ENCODE results near the gene BRINP1.
A peak's percentile ranks its signal among the peaks of the same experiment; 100 is the strongest.

The BRINP1 gene

DNA sequence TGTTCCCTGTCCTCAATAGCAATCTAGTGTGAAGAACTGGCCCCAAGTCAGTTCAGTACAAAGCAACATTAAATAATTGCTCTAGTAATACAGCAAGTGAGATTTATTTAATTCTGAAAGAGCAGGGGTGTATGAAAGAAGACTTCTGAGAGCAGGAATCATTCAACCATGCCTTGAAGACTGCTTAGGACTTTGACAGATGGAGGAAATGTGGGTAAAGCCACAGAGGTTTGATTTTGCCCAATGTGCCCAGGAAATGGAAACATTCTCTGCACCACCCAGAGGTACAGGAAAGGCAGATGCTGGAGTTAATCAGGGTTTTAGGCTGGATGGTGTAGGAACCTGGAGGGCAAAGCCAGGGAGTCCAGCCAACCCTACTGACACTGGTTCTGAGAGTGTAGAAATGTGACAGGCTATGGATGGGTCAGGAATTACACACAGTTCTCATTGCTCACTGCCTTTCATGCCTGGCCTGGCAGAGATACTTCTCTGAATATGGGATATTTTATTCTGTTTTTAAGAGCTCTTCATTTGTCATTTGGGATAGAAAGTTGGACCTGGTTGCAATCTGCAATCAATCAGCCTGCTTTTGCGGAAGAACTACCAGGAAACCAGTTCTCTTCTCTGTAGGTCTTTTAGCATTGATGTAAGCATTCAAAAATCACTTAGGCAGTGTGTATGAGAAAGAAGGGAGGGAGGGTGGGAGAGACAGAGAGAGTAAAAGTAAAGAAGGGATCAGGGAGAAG is 88.3 kb downstream of the BRINP1 start:
- DNase-seq = no peak

DNA sequence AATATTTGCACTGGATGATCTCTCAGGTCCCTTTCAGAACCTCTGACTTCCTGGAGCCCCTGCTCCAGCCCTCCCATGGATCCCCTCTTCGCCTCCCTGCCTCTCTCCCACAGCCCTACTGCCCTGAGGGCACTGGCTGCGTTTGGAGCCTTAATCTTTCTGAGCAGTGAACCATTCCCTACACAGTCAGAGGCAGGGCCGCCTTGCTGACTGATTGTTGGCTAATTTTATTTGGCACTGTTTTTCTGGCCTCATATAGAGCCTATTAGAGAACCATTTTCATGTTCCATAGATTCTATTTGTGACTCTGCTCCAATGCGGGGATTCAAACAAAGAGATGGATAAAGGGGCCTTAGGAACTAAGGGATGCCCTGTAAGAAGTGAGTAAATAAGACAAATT is 91.1 kb downstream of the BRINP1 start:
- no peak for DNase-seq

DNA sequence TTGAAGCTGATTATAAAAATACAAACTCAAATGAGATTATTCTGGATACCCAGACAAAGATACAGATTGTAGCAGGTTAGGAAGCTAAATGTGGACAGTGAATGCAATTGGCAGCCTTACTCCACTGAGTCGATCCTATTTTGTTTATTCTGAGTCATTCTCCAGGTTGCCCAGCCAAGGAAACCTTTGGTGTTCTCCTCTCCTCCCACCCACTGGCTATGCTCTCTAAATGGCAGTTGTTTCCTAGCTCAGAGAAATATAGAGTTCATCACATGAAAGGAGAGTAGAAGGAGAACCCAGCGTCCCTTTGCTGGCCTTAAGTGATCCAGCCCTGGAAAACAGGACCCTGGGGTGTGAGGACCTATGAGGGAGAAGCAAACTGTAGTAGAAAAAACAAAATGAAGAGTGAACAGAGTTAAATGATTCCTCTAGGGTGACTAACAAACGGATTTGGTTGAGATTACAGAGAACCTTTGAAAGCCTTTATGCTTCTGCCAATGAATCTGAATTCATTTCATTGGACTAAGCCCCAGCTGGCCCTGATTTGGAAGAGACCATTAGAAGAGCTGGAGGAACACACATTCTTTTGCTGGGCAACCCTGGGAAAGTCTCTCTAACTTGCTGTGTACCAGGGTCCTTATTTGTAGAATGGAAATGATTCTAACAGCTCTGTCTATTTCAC is 95.1 kb downstream of the BRINP1 start:
- DNase-seq = no peak

DNA sequence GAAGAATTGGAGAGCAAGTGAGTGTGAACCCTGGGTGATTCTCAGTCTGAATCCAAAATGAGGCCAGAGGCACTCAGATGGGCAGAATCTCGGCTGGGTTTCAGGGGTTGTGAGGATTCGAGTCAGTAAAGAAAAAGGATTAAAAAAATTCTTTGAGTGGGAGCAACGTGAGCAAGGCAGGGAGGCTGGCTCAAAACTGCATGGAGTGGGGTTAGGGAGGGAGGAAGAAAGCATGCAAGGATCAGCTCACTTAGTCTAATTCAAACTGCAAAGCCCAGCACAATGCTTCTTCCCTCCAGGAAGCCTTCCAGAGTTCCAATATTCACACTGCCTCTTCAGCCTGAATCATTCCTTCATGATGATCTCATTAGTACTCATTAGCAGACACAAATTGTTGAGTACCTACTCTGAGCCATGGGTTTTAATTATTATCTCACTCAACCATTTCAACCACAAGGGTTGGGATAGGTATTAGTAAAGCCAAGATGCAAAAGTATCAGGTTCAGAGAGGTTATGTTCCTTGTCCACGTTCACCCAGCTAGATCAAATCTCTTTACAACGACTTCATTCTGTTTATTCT is 95.8 kb downstream of the BRINP1 start:
- DNase-seq = no peak

DNA sequence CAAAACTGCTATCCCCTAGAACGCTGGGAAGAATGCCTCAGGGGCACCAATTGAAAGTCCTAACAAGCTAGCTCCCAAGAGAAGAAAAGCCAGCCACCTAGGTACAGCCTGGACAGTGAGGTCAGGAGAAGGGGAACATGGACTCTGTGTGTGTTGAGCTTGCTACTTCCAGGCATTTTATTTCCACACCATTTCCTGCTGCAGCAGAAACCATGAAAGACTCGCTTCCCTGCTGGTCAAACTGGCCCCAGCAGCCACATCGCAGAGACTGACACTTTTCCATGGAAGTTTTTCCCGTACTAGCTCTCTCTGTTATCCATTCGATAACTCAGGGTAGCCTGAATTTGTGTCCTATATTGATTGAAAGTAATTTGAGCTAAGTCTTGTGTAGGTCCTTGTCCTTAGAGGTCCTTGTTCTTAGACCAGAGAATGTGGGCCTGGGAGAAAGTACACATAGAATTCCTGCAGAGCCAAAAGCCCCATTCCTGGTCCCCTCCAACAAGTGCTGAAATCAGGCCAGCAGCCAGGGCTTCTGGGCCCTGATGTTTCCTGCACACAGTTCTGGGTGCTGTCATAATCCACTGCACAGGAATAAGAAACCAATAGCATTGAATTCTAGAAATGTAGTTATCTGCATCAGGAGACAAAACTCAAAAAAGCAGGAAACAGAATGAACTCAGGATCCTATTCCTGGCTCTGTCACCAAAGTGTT is 96.6 kb downstream of the BRINP1 start:
- no peak for DNase-seq

DNA sequence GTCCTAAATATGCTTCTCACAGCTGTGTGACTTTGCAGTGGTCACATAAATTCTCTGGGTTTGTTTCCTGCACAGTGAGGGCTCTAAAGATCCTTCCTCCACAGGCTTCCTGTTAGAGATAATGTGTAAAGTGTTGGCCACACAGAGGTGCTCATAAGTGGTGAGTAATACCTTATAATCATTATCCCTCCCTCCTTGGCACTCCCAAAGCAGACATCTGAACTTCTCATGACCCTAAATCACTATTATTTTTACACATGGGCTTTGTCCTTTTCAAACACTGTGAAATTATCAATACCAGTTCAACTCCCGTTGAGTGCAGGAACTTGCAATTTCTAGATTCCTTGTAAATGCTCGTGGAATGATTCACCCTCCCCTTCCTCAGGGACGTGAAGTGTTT is 100.2 kb downstream of the BRINP1 start:
- no peak for DNase-seq

DNA sequence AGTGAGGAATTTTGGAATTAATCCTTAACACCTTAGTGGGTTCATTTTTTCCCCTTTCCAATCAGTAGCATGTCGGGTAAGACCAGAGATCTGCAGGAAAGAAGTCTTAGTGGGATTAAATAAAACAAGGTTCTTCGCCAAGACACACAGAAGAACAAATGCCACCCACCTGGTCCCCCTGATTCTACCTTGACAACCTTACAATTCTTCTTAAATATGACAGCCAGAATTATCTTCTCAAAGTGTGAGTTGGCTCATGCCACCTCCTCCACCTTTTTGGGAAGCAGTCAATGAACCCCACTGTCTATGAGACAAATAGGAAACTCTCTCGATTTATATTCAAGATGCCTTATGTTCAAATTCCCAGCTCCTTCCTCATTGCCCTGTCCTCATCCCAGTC is 105.1 kb downstream of the BRINP1 start:
- no peak for DNase-seq

DNA sequence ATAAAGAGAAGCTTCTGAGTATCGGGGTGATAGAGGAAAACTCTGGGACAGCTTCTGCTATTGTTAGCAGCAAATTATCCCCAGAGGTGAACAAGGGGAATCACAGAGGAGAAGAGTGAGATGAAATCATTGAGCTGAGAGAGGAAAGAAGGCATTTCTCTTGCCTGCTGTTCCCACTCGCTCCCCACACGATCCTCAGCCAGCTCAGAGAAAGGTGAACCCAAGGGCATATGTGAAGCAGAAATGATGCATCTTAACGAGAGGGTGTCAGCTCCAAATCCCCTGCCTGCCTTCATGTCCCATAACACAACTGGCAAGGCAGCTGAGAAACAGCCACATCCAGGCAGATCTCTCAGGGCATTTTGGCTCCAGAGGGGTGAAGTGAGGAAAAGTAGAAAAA is 111.6 kb downstream of the BRINP1 start:
- no peak for DNase-seq

DNA sequence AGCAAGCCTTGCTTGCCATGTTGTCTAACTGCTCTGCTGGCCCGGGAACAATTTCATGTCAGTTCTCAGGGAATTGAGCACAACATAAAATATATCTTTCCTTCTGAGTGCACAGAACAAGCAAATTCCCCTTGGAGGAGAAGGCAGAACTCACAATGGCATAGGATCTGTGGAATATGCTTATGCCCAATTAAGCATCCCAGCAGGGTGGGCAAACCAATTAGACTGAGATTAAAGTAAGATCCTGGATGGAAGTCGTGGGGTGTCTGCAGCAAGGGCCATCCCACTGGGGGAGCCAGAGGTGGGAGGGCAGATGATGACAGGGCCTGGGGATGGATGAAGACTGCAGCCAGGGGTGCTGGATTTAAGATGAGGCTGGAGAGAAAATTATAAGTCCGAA is 114.1 kb downstream of the BRINP1 start:
- DNase-seq = no peak

DNA sequence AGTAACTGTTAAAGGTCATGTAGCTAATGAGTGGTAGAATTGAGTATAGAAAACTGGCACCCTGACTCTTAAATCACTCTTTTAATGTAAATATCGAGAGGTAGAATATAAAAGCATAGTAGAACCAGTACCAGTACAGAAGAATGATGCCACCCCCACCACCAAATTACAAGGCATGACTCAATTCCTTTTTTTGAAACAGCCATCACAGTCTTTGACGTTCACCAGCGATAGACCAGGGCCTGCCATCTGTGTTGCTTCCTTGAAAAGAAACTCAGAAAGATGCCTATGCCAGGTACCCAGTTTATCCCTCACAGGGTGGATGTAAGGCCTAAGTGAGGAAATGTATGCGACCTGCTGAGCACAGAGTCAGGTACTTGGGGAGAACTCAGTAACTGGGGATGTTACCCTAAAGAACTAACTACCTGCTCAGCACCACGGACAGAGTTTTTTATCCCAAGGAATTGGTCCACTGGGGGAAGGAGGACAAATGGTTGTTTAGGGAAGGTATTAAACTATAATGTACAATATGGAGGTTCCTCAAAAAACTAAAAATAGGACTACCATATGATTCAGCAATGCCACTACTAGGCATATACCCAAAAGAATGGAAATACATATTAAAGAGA is 116.5 kb downstream of the BRINP1 start:
- DNase-seq = no peak

DNA sequence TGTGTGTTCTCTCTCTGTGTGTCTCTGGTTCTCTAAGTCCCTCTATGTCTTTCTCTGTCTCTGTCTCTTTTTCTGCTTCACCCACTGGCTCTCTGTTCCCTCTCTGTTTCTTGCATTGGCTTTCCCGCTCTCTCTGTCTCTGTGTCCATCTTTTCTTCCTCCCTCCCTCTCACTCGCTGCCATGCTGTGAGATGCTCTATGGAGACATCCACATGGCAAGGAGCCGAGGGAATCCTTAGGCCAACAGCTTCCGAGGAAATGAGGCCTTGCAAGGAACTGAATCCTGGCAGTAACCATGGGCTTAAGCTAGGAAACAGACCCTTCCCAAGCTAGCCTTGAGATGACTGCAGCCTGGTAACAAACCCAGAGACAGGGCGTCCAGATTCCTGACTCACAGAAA is 117.3 kb downstream of the BRINP1 start:
- no peak for DNase-seq

DNA sequence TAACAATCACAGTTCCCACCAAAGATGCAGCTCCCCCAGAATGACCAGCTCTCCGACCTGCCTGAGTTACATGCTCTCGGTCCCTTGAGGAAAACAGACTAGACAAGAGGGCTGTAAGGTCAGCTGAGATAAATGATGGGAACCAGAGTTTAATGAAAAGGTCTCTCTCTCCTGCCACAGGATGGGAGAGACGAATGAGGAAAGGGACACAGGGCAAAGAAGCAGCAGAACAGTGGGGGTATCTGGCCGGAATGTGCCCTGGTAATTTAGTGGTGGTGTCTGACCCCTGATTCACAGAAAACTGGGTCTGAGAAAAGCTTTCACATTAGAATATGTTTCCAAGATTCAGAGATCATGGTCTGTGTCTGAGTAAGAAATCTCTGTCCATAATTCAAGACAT is 118.5 kb downstream of the BRINP1 start:
- no peak for DNase-seq

DNA sequence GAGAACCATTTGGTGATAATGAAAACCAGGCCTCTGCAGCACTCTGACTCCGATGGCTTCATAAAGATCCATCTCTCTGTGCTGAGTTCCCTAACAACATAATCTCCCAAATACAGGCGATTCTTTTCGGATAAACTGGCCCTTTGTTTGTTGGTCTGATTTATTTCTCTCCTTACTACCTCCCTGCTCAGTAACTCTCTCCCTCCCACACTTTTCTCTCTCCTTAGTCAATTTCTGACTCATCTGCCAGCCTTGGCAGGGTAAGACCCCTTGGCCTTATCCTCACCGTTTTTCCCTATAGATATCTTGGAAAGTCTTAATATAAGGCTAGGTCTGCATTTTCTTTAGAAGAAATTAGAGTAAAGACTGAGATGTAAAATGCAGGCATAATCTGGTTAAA is 128.7 kb downstream of the BRINP1 start:
- DNase-seq = no peak

DNA sequence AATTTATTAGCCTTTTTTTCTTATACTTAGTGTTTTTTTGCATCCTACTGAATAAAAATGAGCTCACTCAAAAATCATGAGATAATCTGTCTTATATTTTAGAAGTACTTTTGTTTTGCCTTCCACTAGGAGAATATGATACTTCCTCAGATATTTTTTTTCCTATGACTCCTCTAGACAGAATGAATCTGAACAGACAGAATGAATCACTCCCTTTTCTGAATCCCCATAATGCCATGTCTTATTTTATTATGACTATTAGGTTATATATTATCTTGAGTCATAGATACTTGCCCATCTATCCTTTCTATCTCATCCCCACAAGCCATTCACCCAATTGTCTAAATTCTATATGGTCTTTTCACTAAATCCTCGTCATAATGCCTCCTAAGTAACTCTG is 134.6 kb downstream of the BRINP1 start:
- no peak for DNase-seq

DNA sequence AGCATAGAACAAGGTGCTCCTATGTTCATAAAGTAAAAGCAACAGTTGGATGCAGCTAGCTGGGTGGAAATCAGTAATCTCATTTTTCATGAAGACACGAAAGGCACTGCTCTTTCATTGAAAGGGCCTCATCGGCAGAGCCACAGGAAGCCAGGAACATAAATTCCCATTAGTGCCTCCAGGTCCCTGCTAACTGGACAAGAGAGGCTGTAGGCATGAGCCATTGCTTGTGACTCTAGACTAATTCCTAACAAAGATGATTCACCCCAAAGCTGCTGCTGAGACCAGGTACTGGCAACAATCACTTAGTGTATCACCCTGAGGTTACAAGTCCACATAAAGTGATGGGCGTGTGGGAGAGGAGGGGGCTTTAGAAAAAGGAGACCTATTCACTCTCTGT is 141.8 kb downstream of the BRINP1 start:
- DNase-seq = no peak

DNA sequence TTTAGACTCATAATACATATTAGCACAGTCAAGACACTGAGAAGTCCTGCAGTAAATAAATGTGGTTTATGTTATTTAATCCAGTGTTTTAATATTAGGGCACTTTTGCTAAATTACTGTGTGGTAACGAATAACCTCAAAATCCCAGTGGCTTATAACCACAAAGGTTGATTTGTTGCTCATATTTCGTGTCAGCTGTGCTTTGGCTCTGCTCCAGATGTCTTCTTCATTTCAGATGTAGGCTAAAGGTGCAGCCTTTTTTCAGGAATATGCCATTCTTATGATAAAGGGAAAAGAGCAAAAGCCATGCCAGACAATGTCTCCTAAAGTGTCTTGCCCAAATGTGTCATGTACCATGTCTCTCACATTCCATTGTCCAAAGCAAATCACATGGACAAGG is 144.8 kb downstream of the BRINP1 start:
- no peak for DNase-seq

DNA sequence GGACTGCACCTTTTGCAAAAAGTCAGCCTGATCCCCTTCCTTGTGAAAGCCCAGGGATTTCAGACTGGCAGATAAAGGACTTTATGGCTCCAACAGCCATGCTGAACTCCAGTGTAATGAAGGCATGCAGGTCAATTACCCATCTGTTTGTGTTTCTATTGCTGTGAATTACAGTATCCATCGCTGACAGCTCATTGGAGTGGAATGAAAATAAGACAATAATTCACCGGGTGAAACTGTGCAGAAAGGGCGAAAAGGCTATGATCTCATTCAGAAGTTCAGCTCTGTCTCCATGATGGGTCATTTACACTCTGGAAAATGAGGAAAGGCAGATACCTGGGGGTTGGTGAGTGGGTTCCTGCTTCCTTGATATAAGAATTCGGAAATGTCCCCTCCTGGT is 148.0 kb downstream of the BRINP1 start:
- no peak for DNase-seq

DNA sequence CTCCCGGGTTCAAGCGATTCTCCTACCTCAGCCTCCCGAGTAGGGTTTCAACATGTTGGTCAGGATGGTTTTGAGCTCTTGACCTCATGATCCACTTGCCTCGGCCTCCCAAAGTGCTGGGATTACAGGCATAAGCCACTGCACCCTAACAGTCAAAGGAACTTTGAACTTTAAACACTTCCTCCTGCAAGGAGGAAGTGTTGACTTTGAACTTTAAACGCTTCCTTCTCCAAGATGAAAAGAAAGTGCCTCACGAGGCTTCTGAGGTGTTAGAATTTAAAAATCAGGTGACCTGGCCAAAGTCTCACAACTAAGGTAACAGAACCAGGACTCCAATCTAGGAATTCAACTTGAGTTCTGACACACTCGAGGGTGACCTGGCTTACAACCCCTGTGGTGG is 150.9 kb downstream of the BRINP1 start:
- no peak for DNase-seq

DNA sequence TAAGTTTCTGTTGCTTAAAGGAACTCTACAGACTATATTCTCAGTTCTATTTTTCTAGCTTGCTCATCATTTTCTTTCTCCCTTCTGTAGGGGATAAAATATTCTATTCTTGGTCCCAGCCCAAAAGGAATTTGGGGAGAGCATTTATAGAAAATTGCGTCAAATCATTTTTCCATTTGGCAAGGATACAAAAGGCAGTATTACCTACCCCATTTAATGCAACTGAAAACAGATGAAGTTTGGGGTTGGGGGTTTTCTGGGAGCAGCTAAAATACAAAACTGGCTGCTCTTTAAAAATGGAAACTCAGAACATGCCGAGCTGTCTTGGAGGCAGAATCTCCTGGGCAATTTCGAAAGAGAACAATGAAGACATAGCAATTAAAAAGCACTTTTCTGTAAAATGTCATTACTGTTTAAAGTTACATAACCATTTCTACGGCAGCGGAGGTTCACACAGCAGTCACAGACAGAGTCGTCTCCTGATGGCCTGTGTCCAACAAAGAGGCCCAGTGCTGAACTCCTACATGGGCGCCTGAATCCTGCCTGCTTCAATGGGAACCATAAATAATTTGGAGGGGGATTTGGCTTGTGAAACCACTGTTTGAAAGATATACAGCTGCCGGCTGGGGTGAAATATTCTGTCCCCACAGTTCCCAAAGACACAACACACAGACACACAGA is 152.4 kb downstream of the BRINP1 start:
- DNase-seq = peak; percentile 26

DNA sequence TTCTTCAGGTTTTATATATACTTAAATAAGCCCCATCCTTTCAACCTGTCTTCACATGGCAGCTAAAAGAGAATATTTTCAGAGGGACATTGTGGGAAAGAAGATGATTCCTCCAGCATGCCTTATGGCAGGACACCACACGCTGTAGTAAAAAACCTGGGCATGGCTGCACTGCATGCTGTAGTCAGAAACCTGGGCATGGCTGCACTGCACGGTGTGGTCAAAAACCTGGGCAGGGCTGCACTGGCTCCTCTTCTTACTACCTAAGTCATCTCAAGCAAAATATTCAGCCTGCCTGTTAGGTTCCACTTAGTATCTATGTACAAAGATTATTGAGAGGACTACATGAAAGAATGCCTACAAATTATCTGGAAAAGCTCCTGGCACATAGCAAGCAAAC is 153.6 kb downstream of the BRINP1 start:
- DNase-seq = no peak

DNA sequence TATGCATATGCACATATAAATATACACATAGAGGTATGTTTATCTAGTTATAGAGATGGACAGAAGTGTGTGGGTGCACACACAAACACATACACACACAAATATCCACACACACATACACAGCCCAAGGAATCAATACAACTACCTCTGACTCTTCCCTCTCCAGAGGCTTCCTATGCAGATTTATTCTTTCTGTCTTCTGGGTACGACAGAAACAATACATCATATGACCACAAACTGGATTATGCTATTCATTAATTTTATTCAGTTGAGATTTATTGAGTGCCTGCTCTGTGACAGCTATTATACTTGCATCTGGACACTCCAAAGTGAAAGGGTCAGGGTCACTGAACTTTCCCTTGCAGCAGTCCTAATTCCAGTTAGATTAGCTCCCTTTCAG is 155.8 kb downstream of the BRINP1 start:
- no peak for DNase-seq

DNA sequence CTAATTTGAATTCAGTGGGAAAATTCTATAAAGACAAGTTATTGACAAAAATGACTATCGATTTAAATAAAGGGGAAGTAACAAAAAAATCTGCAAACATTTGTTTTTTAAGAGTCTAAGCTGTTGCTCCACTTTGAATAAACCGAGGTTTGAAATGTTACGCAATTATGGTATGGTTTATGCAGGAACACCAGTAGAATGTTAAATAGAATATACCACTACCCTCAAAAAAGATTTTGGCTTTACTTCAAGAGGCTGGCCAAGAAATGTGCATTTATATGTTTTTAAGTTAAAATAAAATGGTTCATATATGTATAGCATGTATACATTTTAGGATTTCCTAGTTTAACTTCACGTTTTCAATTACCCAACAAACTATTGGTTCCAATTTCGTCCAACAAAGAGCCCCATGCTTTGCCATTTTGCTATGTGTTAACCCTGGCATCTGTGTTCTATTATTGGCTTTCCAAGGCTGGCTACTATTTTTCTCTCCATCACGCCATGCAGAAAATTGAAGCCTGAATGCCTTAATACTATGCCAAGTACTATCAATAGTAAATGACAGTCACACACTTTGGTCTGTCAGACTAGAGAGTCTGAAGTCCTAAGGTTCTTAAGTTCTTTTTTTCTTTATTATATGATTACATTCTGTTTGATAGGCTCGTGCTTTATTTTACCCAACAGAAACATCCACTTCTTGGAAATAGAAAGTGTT is 171.2 kb downstream of the BRINP1 start:
- no peak for DNase-seq
